ENCODE data around the gene SMURF1. TPM values are rescaled to one million over a fixed set of nuclear protein-coding genes. Genes with fewer than 3 reads are reported as not detected.

The SMURF1 gene
- total and polyA plus RNA-seq, 2 experiments from 2014 or later, result 11.9 to 24.5 TPM

GRCh38 chr7:99005776-99006175 is 138.1 kb downstream of the SMURF1 start:
- peaks cover 38% of the 10 kb centered on the region for H3K36me3 ChIP-seq
- H3K4me3 ChIP-seq, result no peak overlapping the region
- H3K27ac ChIP-seq, result no peak overlapping the region
- TF ChIP-seq CTCF (IDR thresholded peaks at IDR 0.05; ENCODE audit: low read depth, low read length), result no peak
- H3K4me1 ChIP-seq (ENCODE audit: low read depth), result peaks cover 7% of the 10 kb centered on the region
- no peaks in the 10 kb centered on the region for H3K9me3 ChIP-seq (ENCODE audit: low read depth)
- no peaks in the 10 kb centered on the region for H3K27me3 ChIP-seq
- DNase-seq (ENCODE audit: low read depth in 1 of 2, low spot score in 1 of 2), result no peak

- H3K4me1 ChIP-seq (ENCODE audit: low read depth), result peaks cover 7% of the 10 kb centered on the region
- no peaks in the 10 kb centered on the region for H3K9me3 ChIP-seq (ENCODE audit: low read depth)
- no peak overlapping the region for H3K4me3 ChIP-seq
- H3K27me3 ChIP-seq, result no peaks in the 10 kb centered on the region
- peak in 1 of 2 donors; percentile 8 for DNase-seq (ENCODE audit: low read depth in 1 of 2, low spot score in 1 of 2)
- no peak overlapping the region for H3K27ac ChIP-seq
- no peak for TF ChIP-seq CTCF (IDR thresholded peaks at IDR 0.05; ENCODE audit: low read depth, low read length)
- peaks cover 35% of the 10 kb centered on the region for H3K36me3 ChIP-seq
These were observed 139.0 kb downstream of the SMURF1 start for GRCh38 chr7:99004781-99005500.

- Histone ChIP-seq H3K36me3 (peaks cover 42% of the 10 kb centered on the region), H3K27me3 (no peaks in the 10 kb centered on the region), H3K4me1 (ENCODE audit: low read depth) (peaks cover 6% of the 10 kb centered on the region), H3K4me3 (no peak overlapping the region), H3K9me3 (ENCODE audit: low read depth) (no peaks in the 10 kb centered on the region), H3K27ac (no peak overlapping the region)
- DNase-seq (ENCODE audit: low read depth in 1 of 2, low spot score in 1 of 2), result peak in 1 of 2 donors; percentile 33
- TF ChIP-seq CTCF (IDR thresholded peaks at IDR 0.05; ENCODE audit: low read depth, low read length), result no peak
These were observed 139.7 kb downstream of the SMURF1 start for GRCh38 chr7:99004216-99004615.

GRCh38 chr7:99003419-99003818 is 140.5 kb downstream of the SMURF1 start:
- Histone ChIP-seq H3K4me3 (no peak overlapping the region), H3K4me1 (ENCODE audit: low read depth) (no peaks in the 10 kb centered on the region), H3K27ac (no peak overlapping the region), H3K36me3 (peaks cover 43% of the 10 kb centered on the region), H3K27me3 (no peaks in the 10 kb centered on the region), H3K9me3 (ENCODE audit: low read depth) (no peaks in the 10 kb centered on the region)
- no peak for DNase-seq (ENCODE audit: low read depth in 1 of 2, low spot score in 1 of 2)
- TF ChIP-seq CTCF (IDR thresholded peaks at IDR 0.05; ENCODE audit: low read depth, low read length), result no peak

GRCh38 chr7:99002827-99003212 is 141.1 kb downstream of the SMURF1 start:
- Histone ChIP-seq H3K4me1 (ENCODE audit: low read depth) (no peaks in the 10 kb centered on the region), H3K9me3 (ENCODE audit: low read depth) (no peaks in the 10 kb centered on the region), H3K27ac (peak overlapping the region; percentile 9), H3K36me3 (peaks cover 43% of the 10 kb centered on the region), H3K27me3 (no peaks in the 10 kb centered on the region), H3K4me3 (no peak overlapping the region)
- no peak for TF ChIP-seq CTCF (IDR thresholded peaks at IDR 0.05; ENCODE audit: low read depth, low read length)
- no peak for DNase-seq (ENCODE audit: low read depth in 1 of 2, low spot score in 1 of 2)

Data from cardiac muscle cell (in vitro differentiated cells and primary cell).